Natural killer cell (primary cell): ENCODE measurements around the gene ZFP92. TPM values are rescaled to one million over a fixed set of nuclear protein-coding genes. Genes with fewer than 3 reads are reported as not detected.

ENCODE experiments used
- ATAC-seq, 3 donors: fragments of 150-1000 bp in 2 of 3; fragments of 200-7000 bp in 1 of 3; cut with Tn5 transposase; 1 replicate in 1 of 3; 2 replicates in 2 of 3; pipeline ENCODE4 v1.10.0; 2021; ENCODE audit warnings: mild to moderate bottlenecking in 2 of 3, moderate library complexity in 2 of 3
- DNase-seq, 2 donors: peaks; one replicate each; pipeline versions ENCODE4 v3.0.0 to v3.0.0-alpha.2; 2013 to 2021; ENCODE audit warnings: mixed read lengths in 1 of 2
- H3K27ac ChIP-seq: one replicate; pipeline ENCODE4 v1.5.1; 2013; ENCODE audit warnings: mild to moderate bottlenecking, low read length
- H3K27me3 ChIP-seq: one replicate; pipeline ENCODE4 v1.6.1; 2013; ENCODE audit warnings: low read length; ENCODE audit not compliant: control insufficient read depth, insufficient read depth
- H3K36me3 ChIP-seq: one replicate; pipeline ENCODE4 v1.6.1; 2013; ENCODE audit warnings: low read length; ENCODE audit not compliant: control insufficient read depth, insufficient read depth
- H3K4me1 ChIP-seq: one replicate; pipeline ENCODE4 v1.6.1; 2013; ENCODE audit warnings: low read length; ENCODE audit not compliant: control insufficient read depth, insufficient read depth
- H3K4me3 ChIP-seq: one replicate; pipeline ENCODE4 v1.5.1; 2013; ENCODE audit warnings: low read length
- H3K9me3 ChIP-seq: one replicate; pipeline ENCODE4 v1.6.1; 2013; ENCODE audit warnings: low read length; ENCODE audit not compliant: control insufficient read depth, insufficient read depth
- H3K27ac Mint-ChIP-seq, 2 donors: one replicate each; pipeline ENCODE4 v1.8.0; 2022; ENCODE audit warnings: mild to moderate bottlenecking in 2 of 2, mixed read lengths in 2 of 2, moderate library complexity in 1 of 2
- H3K27me3 Mint-ChIP-seq, 2 donors: one replicate each; pipeline ENCODE4 v1.8.0; 2022; ENCODE audit warnings: low read depth in 2 of 2, mixed read lengths in 2 of 2
- H3K36me3 Mint-ChIP-seq: one replicate; pipeline ENCODE4 v1.8.0; 2022; ENCODE audit warnings: mixed read lengths
- H3K4me1 Mint-ChIP-seq, 2 donors: one replicate each; pipeline ENCODE4 v1.8.0; 2022; ENCODE audit warnings: mixed read lengths in 2 of 2
- H3K4me3 Mint-ChIP-seq: one replicate; pipeline ENCODE4 v1.8.0; 2022; ENCODE audit warnings: mild to moderate bottlenecking, moderate library complexity, mixed read lengths
- H3K9me3 Mint-ChIP-seq, 2 donors: one replicate each; pipeline ENCODE4 v1.8.0; 2022; ENCODE audit warnings: mixed read lengths in 2 of 2
- CTCF ChIP-seq: fragments of 200-600 bp; IDR thresholded peaks from one replicate; pipeline ENCODE4 v1.8.0; 2022; ENCODE audit warnings: antibody characterized with exemption
- WGBS: methylation state at CpG from one replicate; pipeline ENCODE4 v1.1.7; 2013; ENCODE audit warnings: missing lambda C conversion rate; ENCODE audit not compliant: insufficient coverage; 5-methylcytosine and 5-hydroxymethylcytosine counted together
- intact Hi-C: fragments of 100-400 bp; cut with micrococcal nuclease; formaldehyde crosslinking; loops from one replicate; pipeline ENCODE4 v1.14.2; 2022
- total RNA-seq, 4 donors: library from RNA; stranded (reverse); fragments of 120-200 nt in 1 of 4; gene quantifications; one replicate each; pipeline versions ENCODE4 v1.2.3 to v1.2.4, GENCODE V29; 2013 to 2022

Gene ZFP92, protein sequence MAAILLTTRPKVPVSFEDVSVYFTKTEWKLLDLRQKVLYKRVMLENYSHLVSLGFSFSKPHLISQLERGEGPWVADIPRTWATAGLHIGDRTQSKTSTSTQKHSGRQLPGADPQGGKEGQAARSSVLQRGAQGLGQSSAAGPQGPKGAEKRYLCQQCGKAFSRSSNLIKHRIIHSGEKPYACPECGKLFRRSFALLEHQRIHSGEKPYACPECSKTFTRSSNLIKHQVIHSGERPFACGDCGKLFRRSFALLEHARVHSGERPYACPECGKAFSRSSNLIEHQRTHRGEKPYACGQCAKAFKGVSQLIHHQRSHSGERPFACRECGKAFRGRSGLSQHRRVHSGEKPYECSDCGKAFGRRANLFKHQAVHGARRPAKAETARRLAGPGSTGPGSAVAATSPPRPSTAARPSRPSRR
- 1 to 10 TPM; 1.6 to 3.3 (median 2.9) TPM for total RNA-seq
- total RNA-seq (2013): 1.3 TPM

DNA sequence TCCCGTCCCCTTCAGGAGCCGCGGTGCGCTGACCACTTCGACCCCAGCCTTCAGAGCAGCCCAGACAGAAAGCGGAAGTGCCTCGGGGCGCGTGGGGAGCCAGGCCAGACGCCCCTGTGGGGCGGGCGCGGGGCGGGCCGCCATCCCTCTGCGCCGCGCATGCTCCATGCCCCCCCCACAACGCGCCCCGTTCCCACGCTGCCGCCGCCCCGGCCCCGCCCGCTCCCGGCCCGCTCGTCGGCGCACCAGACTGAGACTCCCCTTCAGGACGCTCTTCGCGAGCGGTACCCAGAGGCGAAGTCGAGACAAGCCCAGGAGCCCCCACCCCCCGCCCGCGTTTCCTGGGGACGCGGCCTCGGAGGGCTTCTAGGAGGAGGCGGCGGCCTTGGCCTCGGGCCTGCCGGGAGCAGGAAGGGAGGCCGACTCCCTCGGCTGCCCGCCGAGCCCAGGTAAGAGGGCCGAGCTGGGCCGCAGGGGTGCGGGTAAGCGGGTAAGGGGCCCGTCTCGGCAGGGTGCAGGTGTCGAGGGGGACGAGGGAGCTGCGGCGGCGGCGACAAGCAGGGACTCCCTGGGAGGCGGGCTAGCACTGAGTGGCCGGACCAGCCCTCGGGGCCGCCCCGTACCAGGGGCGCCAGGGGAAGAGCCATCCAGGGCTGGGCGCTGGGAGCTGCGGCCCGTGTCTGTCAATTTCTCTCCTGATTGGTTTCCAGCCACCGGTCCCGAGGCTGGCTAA is at the start of gene ZFP92:
TSS of gene ZFP92 (plus strand) at position 218 of the 733 bp plus-strand sequence. CDS start 6,851 bp downstream, outside the sequence.
- ATAC-seq (peak; percentile 75 to 89 (median 80)), DNase-seq (peak; percentile 18 to 61)
- Mint-ChIP-seq H3K27ac (peak within 1 kb of the TSS in 1 of 2 donors; percentile 68), H3K27me3 (no peaks in the 10 kb centered on the region), H3K4me3 (peak within 1 kb of the TSS; percentile 84), H3K4me1 (peaks cover 0 to 14% of the 10 kb centered on the region in 2 donors), H3K9me3 (no peaks in the 10 kb centered on the region), H3K36me3 (no peaks in the 10 kb centered on the region)
- H3K4me1 ChIP-seq: peaks cover 15% of the 10 kb centered on the region
- no peaks in the 10 kb centered on the region for H3K27me3 ChIP-seq
- H3K4me3 ChIP-seq: peak within 1 kb of the TSS; percentile 49
- intact Hi-C loops: no loop called here
- H3K27ac ChIP-seq: no peak within 1 kb of the TSS
- TF ChIP-seq CTCF: no peak
- under 1% methylated on average over 74 of the region's 75 CpGs for whole genome bisulfite sequencing
- no peaks in the 10 kb centered on the region for H3K36me3 ChIP-seq
- H3K9me3 ChIP-seq: no peaks in the 10 kb centered on the region

- Histone ChIP-seq H3K27ac (no peak overlapping the region), H3K27me3 (no peaks in the 10 kb centered on the region), H3K4me1 (no peaks in the 10 kb centered on the region), H3K9me3 (no peaks in the 10 kb centered on the region), H3K36me3 (no peaks in the 10 kb centered on the region), H3K4me3 (no peak overlapping the region)
- WGBS: no CpG with 5 or more reads among the region's 2 CpGs
- TF ChIP-seq CTCF: no peak
- H3K27me3 Mint-ChIP-seq: peaks cover 0 to 24% of the 10 kb centered on the region in 2 donors
- no peak overlapping the region for H3K4me3 Mint-ChIP-seq
- H3K36me3 Mint-ChIP-seq: no peaks in the 10 kb centered on the region
- H3K4me1 Mint-ChIP-seq: no peaks in the 10 kb centered on the region
- no peaks in the 10 kb centered on the region for H3K9me3 Mint-ChIP-seq
- H3K27ac Mint-ChIP-seq: no peak overlapping the region
- intact Hi-C loops: no loop called here
- DNase-seq (no peak), ATAC-seq (no peak)
These were observed 49.4 kb upstream of the ZFP92 start for GRCh38 chrX:153361781-153362397.

- no peaks in the 10 kb centered on the region for H3K27me3 ChIP-seq
- no peaks in the 10 kb centered on the region for H3K4me1 Mint-ChIP-seq
- H3K36me3 ChIP-seq: no peaks in the 10 kb centered on the region
- H3K9me3 ChIP-seq: no peaks in the 10 kb centered on the region
- no peak overlapping the region for H3K4me3 Mint-ChIP-seq
- H3K4me3 ChIP-seq: no peak overlapping the region
- 90% methylated on average over 2 of the region's 4 CpGs for WGBS
- TF ChIP-seq CTCF: no peak
- intact Hi-C loops: no loop called here
- no peaks in the 10 kb centered on the region for H3K9me3 Mint-ChIP-seq
- no peaks in the 10 kb centered on the region for H3K4me1 ChIP-seq
- no peak for DNase-seq
- H3K27ac ChIP-seq: no peak overlapping the region
- H3K36me3 Mint-ChIP-seq: no peaks in the 10 kb centered on the region
- no peak for ATAC-seq
- no peak overlapping the region for H3K27ac Mint-ChIP-seq
- H3K27me3 Mint-ChIP-seq: peaks cover 2 to 39% of the 10 kb centered on the region in 2 donors
These were observed 45.6 kb upstream of the ZFP92 start for GRCh38 chrX:153365670-153366069.
